GM10847 (cell line): ENCODE measurements around the gene ALDH1A2.

Experiments used
- POLR2A ChIP-seq: IDR thresholded peaks from 2 replicates; pipeline ENCODE4 v1.6.1; 2011; ENCODE audit not compliant: insufficient read length; ENCODE audit errors: extremely low read depth

The ALDH1A2 gene

DNA sequence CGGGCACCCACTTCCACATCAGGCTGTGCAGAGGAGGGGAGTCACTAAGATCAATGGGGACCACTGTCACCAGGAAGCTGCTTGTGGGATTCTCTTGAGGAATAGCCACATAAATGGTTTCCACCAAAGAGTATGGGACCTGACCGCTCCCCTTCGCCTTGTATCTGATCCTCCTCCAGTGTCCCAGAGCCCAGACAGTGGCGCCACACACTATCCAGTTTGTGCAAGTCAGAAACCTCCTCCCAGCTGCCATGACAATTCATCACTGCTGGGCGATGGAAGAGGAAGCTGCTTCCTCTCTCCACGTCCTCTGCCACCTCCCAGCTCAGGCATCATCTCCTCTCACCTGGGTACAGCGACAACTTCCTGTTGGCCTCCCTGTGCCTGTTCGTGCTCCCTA, 147.5 kb downstream of the ALDH1A2 start:
- TF ChIP-seq POLR2A: no peak

DNA sequence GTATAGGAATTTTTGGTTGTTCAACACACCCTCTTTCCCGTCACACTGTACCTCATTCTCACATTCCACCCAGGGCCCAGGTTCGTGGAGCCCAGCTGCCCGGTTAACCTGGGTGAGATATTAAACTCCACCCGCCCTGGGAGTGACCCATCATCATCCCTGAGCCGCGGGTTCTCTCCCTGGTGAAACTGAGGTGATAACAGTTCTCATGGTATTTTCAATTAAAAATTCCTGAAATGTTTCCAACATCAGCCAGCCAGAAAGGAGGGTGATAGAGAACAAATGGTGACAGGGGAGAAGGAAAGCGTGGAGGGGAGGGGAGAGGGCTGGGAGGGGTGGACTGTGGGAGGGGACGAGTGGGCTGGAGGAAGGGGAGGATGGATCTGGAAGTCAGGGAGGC, 148.8 kb downstream of the ALDH1A2 start:
- TF ChIP-seq POLR2A: no peak

DNA sequence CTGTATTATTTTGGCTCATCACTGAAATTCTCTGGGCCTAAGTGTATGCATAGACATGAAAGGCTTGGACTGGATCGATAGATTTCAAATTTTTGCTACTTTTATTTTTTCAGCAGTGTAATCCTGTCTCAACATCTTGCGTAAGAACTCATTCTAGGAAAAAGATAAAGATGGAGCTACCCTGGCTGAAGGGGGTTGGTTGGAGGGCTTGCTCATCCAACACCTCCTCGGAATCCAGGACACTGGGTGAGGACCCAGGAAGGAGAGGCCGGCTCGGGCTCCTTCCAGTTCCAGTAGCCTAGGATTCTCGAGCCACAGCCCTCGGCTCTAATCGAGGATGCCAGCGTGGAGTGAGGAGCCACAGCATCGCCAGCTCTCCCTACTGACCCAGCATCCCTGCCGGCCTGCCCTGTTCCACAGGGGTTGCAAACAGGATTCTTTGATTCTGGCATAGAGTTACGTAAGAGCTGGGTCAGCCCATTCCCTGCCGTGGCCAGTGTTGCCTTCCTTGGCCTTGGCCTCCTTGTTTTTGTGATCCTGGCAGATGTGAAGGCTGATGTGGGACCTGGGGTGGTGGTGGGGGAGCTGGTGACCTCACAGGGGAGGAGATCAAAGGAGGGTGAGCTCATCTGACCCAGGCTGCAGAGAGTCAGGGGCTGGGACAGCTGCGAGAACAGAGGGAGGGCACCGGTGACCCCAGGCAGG, 149.5 kb downstream of the ALDH1A2 start:
- TF ChIP-seq POLR2A: no peak

GRCh38 chr15:57914350-57915055, 151.0 kb downstream of the ALDH1A2 start:
- no peak for TF ChIP-seq POLR2A

DNA sequence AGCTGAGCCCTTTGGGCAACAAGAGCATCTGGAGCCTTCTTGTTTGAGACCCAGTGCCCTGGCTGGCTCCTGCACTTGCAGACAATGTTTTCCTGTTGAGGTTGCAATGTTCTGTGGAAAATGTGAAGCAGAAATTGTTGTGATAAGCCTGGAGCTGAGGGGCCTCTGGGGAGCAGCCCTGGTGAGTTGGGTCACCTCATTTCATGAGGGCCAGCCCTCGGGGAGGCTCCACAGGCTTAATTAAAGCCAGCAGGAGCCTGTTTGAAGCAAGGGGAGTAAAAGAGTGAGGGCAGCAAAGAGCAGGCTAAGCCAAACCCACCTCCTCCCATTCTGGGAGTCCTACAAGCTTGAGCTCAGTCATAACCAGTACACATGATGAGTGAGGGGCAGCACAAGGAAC, 154.3 kb downstream of the ALDH1A2 start:
- no peak for TF ChIP-seq POLR2A

DNA sequence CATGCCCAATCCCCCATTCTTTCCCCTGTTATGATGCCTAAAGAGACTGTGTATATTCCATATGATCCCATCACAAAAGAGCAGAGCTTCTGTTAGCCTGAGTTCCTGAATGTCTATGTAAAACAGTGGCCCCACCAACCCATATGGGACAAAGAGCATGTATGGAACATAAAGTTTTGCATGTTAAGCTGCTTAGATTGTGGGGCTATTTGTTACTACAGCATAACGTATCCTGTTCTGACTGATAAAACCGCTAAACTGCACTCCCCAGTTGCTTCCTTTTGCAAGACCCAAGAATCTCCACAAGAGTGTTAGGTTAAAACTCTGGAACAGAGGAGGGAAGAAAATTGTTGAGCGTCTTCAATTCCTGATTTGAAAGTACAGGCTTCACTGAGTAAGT, 154.8 kb downstream of the ALDH1A2 start:
- no peak for TF ChIP-seq POLR2A

DNA sequence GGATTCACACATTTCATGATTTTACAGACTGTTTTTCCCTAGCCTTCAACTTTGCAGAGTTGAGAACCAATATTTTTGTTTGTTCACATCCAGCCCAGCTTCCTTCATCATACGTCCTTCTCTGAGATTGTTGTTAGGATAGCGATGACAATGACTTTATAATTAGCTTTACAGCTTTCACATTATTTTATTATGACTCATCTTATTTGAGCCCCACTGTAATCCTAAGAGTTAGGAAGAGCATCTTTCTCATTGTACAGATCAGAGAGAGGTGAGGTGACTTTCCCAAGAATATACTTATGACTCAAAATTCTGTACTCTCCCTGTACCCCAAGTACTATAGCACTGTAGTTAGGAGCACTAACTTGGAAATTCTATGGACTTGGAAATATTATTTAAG, 156.1 kb downstream of the ALDH1A2 start:
- no peak for TF ChIP-seq POLR2A

DNA sequence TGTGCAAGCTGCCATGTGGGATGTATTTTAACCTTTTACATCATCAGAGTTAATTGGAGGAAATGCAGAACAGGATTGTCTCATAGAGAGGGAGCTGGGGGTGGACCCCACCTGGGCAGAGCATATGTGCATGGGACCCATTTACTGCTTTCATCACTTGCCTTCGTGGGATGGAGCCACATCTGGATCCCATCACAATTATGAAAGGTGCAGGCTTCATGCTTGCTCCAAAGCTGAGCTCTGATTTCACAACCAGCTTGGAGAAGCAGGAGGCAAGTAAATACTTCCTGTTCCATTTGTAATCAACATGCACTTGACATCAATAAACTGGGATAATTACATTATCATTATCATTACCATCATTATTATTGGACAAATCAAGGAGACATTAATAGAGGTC, 161.9 kb downstream of the ALDH1A2 start:
- no peak for TF ChIP-seq POLR2A
